ENCODE results near the gene UGT1A8.
"Not testable (repeated sequence)": the region's sequence is repeated elsewhere in the genome, so short reads cannot be mapped to it uniquely, and the experiment has no call there.

Gene UGT1A8

DNA sequence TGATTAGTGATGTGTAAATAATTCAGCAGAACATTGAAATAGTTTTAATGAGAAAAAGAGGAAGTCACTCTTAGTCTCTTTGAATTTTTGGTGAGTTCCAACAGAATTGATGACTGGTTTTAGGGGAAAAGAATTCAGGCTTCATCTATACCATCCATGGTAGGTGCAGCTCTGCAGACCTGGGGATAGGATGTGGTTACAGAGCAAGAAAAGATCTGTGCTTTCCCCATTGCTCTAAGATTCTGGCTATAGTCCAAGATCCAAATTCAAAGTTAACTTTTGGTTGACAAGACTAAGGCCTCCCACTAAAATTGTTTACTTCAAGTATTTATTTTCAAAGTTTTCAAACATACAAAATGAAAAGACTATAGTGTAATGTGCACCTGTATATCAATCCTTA lies 22.4 kb downstream of the UGT1A8 start:
- DNase-seq (ENCODE audit: low spot score): no peak

GRCh38 chr2:233643128-233643527 lies 25.7 kb downstream of the UGT1A8 start:
- no peak for DNase-seq (ENCODE audit: low spot score)

GRCh38 chr2:233646033-233646432 lies 28.6 kb downstream of the UGT1A8 start:
- not testable (repeated sequence) for DNase-seq (ENCODE audit: low spot score)

GRCh38 chr2:233650981-233651380 lies 33.5 kb downstream of the UGT1A8 start:
- DNase-seq (ENCODE audit: low spot score): no peak

- DNase-seq (ENCODE audit: low spot score): no peak
Measured at GRCh38 chr2:233651430-233651829, 34.0 kb downstream of the UGT1A8 start.

GRCh38 chr2:233654501-233654900 lies 37.1 kb downstream of the UGT1A8 start:
- no peak for DNase-seq (ENCODE audit: low spot score)

GRCh38 chr2:233655043-233655442 lies 37.6 kb downstream of the UGT1A8 start:
- no peak for DNase-seq (ENCODE audit: low spot score)

GRCh38 chr2:233655943-233656342 lies 38.5 kb downstream of the UGT1A8 start:
- DNase-seq (ENCODE audit: low spot score): not testable (repeated sequence)

GRCh38 chr2:233656443-233656842 lies 39.0 kb downstream of the UGT1A8 start:
- DNase-seq (ENCODE audit: low spot score): no peak

GRCh38 chr2:233658610-233659009 lies 41.2 kb downstream of the UGT1A8 start:
- no peak for DNase-seq (ENCODE audit: low spot score)

- DNase-seq (ENCODE audit: low spot score): no peak
Measured at GRCh38 chr2:233663911-233664310, 46.5 kb downstream of the UGT1A8 start.

DNA sequence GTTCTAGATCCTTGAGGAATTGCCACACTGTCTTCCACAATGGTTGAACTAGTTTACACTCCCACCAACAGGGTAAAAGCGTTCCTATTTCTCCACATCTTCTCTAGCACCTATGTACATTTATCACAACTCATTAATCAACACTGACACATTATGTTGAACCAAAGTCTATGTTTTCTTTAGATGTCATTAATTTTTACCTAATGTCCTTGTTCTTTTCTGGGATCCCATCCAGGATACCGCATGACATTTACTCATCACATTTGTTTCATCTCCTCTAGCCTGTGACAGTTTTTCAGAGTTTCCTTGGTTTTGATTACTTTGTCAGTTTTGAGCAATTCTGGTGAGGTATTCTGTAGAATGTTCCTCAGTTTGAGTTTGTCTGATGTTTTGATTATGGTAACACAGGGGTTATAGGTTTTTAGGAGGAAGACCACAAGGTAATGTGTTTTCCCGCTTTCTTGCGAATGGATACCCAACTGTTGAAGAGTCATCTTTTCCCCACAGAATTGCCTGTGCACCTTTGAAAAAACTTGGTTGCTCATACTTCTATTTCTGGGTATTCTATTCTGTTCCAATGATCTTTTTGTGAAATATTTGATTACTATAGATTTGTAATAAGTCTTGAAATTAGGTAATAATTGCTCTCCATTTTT lies 51.3 kb downstream of the UGT1A8 start:
- no peak for DNase-seq (ENCODE audit: low spot score)

- no peak for DNase-seq (ENCODE audit: low spot score)
Measured at GRCh38 chr2:233671290-233672161, 54.1 kb downstream of the UGT1A8 start, which contains the start of gene UGT1A9. Gene UGT1A9 (plus strand): TSS chr2:233671898. CDS start chr2:233671935, 37 bp downstream.

DNA sequence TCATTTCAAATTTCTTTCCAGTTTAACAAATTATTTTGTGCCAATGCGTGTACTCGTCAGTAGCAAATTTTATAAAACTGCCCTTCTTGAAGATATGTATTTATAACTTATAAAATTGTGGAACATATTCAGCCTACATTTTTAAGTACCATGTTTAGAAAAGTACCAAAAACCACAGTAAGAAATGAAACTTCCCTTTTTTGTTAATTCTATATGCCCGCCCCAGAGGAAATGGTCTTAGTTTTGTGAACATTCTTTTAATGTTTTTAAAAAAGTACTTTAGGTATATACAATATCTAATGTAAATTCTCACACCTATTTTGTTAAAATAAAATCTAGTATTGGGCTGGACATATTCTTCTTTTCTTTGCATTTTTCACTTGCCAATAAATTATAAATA lies 55.5 kb downstream of the UGT1A8 start:
- DNase-seq (ENCODE audit: low spot score): no peak

GRCh38 chr2:233673896-233674295 lies 56.5 kb downstream of the UGT1A8 start:
- no peak for DNase-seq (ENCODE audit: low spot score)

DNA sequence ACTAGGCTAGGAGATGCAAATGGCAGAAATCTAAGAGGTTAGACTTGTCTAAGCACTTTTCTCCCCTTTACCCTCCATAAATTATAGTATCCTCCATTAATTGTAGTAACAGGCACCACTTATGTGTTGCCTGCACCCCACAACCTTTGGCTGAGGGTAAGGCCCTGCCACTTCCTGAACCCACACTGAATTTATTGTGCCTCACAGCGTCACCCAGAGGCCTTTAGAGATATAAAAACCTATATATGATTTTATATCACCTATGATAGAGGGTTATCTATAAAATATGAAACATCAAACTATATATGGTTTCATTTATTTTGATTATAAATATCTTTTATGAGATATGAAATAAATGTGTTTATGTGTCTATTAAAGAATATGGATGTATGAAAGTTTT lies 56.9 kb downstream of the UGT1A8 start:
- DNase-seq (ENCODE audit: low spot score): no peak

GRCh38 chr2:233674995-233675394 lies 57.6 kb downstream of the UGT1A8 start:
- no peak for DNase-seq (ENCODE audit: low spot score)

- no peak for DNase-seq (ENCODE audit: low spot score)
Measured at GRCh38 chr2:233676046-233676445, 58.6 kb downstream of the UGT1A8 start.

GRCh38 chr2:233679196-233679595 lies 61.8 kb downstream of the UGT1A8 start:
- DNase-seq (ENCODE audit: low spot score): no peak

DNA sequence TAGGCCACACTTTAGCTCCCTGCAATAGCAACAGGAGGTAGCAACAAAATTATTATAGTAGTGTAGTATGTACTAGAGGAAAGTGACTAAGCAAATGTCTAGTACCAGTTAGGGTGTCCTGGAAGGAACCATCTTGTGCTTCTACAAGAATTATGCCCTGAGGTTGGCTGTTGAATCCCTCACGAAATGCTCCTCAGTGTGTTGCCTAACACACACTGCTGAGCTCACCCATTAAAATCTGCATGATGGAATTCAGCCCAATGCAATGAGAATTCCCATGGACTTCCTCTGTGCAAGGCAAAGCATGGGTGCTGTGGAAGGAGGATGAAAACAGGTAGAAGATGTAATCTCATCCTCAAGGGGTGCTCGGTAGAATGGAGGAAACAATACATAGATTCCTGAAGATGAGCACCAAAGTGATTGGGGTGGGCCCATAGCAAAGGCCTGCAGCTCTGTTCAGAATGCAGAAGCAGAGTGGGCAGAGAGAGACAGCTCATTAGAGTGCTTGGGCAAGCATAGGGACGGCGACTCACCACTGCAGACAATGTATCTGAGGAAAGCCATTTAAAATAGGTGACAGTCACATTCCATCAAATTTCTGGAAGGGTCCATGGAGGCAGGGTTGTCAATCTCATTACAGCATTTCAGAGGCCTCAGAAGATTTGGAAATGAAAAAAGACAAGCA lies 63.1 kb downstream of the UGT1A8 start:
- DNase-seq (ENCODE audit: low spot score): no peak

GRCh38 chr2:233681521-233682099 lies 64.2 kb downstream of the UGT1A8 start, which contains the start of gene UGT1A7:
Gene UGT1A7 (plus strand): TSS chr2:233681901. CDS start chr2:233681938, 37 bp downstream.
- no peak for DNase-seq (ENCODE audit: low spot score)

GRCh38 chr2:233684640-233685039 lies 67.2 kb downstream of the UGT1A8 start:
- DNase-seq (ENCODE audit: low spot score): no peak

Measured in ecto neural progenitor cell (in vitro differentiated cells).